ENCODE data around the gene GORASP2.

GRCh38 chr2:170997893-170998597, 69.0 kb downstream of the GORASP2 start:
- TF ChIP-seq POLR2AphosphoS5 (IDR thresholded peaks at IDR 0.05; ENCODE audit: low read depth, low read length) (no peak), POLR2A (IDR thresholded peaks at IDR 0.05; ENCODE audit: low read depth, low read length) (no peak)

Measured in GM12892 (cell line).